Epithelial cell of proximal tubule (primary cell): ENCODE data around the gene GRAMD2B. TPM values are rescaled to one million over a fixed set of nuclear protein-coding genes. Genes with fewer than 3 reads are reported as not detected.

ENCODE experiments used
- DNase-seq: peaks from one replicate; pipeline ENCODE4 v3.0.0-alpha.2; 2011; ENCODE audit warnings: low read depth
- H3K4me3 ChIP-seq: 2 replicates; pipeline ENCODE4 v1.5.1; 2011; ENCODE audit warnings: low read depth, mild to moderate bottlenecking, low read length
- total RNA-seq: library from RNA; depleted of rRNA; stranded (reverse); fragments of >200 nt; gene quantifications from 2 replicates; pipeline ENCODE4 v1.2.3, GENCODE V29; 2015
- TF ChIP-seq, protein P1 (sequence below): conservative IDR thresholded peaks from 2 replicates; pipeline ENCODE4 v1.5.1; 2012; ENCODE audit warnings: low read depth, mild to moderate bottlenecking, low read length

GRAMD2B gene
- total RNA-seq, 1 donor from 2014 or later = 43.2 TPM

DNA sequence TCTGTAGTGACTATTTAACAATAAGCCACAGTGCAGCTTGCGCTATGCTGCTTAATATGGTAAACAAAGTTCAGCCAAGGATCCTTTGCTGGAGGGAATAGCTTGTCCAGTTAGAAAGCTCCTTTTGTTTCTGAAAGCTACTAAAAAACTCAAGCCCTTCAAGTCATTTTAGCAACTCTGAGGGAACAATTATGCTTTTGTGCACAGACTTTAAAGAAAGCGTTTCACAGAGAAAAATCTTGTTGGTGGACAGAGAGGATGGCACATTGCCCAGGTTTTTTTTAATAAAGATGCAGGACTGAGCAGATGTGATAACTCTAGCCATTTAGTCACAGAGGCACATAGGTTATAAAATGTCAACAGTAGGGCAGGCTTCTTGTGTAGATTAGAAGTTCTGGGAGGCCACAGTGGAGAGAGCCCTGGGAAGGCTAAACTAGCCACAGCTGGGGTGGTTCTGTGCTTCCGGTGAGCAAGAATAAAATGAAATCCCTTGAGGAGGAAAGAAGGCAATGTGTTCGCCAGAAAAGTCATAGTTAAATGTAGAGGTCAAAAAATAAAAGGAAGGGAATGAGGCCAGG lies 108.4 kb downstream of the GRAMD2B start:
- H3K4me3 ChIP-seq = no peak overlapping the region
- no peak for DNase-seq
- TF ChIP-seq, protein P1, sequence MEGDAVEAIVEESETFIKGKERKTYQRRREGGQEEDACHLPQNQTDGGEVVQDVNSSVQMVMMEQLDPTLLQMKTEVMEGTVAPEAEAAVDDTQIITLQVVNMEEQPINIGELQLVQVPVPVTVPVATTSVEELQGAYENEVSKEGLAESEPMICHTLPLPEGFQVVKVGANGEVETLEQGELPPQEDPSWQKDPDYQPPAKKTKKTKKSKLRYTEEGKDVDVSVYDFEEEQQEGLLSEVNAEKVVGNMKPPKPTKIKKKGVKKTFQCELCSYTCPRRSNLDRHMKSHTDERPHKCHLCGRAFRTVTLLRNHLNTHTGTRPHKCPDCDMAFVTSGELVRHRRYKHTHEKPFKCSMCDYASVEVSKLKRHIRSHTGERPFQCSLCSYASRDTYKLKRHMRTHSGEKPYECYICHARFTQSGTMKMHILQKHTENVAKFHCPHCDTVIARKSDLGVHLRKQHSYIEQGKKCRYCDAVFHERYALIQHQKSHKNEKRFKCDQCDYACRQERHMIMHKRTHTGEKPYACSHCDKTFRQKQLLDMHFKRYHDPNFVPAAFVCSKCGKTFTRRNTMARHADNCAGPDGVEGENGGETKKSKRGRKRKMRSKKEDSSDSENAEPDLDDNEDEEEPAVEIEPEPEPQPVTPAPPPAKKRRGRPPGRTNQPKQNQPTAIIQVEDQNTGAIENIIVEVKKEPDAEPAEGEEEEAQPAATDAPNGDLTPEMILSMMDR = no peak

DNA sequence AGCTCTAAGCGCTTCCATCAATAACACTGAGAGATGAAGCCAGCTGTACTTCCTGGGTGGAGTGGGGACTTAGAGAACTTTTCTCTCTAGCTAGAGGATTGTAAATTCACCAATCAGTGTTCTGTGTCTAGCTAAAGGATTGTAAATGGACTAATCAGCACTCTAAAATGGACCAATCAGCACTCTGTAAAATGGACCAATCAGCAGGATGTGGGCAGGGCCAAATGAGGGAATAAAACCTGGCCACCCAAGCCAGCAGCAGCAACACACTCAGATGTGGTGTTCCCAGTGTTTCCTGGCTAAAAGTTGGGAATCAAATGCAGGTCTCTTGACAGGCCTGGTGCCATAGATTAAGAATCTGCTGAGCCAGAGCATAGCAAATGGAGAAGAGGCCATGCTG lies 111.3 kb downstream of the GRAMD2B start:
- TF ChIP-seq, protein P1 = no peak

DNA sequence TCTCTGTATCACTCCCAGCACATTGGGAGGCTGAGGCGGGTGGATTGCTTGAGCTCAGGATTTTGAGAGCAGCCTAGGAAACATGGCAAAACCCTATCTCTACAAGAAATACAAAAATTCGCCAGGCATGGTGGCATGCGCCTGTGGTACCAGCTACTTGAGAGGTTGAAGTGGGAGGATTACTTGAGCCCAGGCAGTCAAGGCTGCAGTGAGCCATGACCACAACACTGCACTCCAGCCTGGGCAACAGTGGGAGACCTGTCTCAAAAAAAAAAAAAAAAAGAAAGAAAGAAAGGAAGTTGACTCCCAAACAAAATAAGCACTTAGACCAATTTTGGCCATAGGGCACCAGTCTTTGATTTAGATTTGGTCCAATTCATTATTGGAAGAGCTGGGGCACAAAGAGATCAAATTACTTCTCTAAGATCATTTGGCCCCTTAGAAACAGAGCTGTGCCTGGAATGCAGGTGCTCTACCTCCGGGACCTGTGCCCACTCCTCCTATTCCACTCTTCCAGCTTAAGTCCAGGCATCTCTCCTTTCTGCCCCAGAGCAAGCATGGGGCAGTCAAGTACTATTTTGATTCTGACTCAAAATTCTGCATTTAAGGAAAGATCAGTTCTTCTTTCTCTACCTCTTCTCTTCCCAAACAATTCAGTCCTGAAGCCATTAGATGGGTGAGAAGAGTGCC lies 112.8 kb downstream of the GRAMD2B start:
- no peak for DNase-seq
- TF ChIP-seq, protein P1 = no peak
- H3K4me3 ChIP-seq = no peak overlapping the region

More for the DNA sequence above, 111.3 kb downstream of the GRAMD2B start:
- no peak overlapping the region for H3K4me3 ChIP-seq
- no peak for DNase-seq

DNA sequence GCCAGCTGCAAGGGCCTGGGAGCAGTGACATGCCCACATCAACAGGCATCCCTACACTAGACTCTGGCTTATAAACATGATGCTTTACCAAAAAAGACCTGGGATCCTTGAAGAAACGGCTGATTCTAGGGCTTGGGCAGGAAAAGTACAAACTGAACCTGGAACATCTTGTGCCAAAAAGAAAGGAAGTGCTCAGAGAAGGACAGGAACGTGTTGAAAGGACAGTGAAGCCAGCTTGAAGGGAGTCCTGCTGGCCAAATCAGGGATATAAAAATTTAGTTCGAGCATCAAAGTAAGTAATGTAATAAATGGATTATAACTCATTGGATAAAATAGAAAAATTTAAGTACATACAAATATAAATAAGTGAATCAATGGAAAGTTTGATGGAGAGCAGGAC lies 113.7 kb downstream of the GRAMD2B start:
- no peak overlapping the region for H3K4me3 ChIP-seq
- DNase-seq = no peak
- TF ChIP-seq, protein P1 = no peak

DNA sequence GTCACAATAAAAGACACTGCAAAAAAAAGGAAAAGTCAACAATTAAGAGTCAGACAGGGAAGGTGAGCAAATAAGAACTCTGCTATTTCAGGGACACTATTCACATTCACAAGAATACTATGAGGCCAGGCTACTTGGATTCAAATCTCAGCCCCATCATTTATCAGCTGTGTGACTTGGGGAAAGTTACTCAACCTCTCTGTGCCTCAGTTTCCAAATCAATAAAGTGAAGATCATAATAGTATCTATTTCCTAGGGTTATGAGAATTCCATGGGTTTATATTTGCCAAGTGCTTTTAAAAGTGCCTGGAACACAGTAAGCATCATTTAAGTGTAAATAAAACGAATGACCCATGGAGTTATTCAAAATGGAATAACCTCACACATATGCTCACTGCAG lies 115.4 kb downstream of the GRAMD2B start:
- TF ChIP-seq, protein P1 = no peak
- no peak overlapping the region for H3K4me3 ChIP-seq
- DNase-seq = no peak

DNA sequence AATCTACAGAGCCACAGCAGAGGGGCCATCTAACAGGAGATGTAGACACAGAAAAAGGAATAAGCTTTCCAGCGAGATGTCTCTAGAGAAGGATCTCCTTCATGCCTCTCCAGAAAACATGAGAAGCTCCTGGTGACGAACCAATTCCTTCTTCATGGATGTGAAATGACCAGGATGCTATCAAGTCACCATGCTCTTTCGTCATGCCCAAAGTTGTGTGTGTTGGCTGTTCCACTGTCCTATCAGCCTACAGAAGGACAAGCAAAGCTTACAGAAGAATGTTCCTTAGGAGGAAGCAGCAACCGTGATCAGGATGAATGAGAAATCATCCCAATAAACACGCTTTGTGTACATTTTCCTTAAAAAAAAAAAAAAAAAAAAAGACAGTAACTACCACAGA lies 117.4 kb downstream of the GRAMD2B start:
- TF ChIP-seq, protein P1 = no peak
- DNase-seq = no peak
- no peak overlapping the region for H3K4me3 ChIP-seq

DNA sequence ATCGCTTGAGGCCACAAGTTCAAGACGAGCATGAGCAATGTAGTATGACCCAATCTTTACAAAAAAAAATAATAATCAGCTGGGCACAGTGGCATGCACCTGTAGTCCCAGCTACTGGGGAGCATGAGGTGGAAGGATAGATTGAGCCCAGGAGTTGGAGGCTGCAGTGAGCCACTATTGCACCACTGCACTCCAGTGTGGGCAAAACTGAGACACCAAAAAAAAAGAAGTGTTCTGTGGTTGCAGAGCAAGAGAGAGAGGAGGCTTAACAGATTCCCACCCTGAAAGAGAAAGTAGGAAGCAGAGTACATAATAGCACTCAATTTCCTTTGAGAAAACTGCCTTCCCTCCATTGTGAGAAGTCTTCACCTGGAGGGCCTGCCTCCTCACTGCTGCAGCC lies 119.2 kb downstream of the GRAMD2B start:
- TF ChIP-seq, protein P1 = no peak
- H3K4me3 ChIP-seq = no peak overlapping the region
- no peak for DNase-seq
